NCI-H146 (cell line): ENCODE measurements around the gene COPS7A.
A peak's percentile ranks its signal among the peaks of the same experiment; 100 is the strongest.

Source experiments
- DNase-seq: peaks from one replicate; lab custom pipeline; 2025; lab: John Stamatoyannopoulos, UW

COPS7A gene

GRCh38 chr12:6751767-6752166, 27.9 kb downstream of the COPS7A start:
- DNase-seq = peak; percentile 57

DNA sequence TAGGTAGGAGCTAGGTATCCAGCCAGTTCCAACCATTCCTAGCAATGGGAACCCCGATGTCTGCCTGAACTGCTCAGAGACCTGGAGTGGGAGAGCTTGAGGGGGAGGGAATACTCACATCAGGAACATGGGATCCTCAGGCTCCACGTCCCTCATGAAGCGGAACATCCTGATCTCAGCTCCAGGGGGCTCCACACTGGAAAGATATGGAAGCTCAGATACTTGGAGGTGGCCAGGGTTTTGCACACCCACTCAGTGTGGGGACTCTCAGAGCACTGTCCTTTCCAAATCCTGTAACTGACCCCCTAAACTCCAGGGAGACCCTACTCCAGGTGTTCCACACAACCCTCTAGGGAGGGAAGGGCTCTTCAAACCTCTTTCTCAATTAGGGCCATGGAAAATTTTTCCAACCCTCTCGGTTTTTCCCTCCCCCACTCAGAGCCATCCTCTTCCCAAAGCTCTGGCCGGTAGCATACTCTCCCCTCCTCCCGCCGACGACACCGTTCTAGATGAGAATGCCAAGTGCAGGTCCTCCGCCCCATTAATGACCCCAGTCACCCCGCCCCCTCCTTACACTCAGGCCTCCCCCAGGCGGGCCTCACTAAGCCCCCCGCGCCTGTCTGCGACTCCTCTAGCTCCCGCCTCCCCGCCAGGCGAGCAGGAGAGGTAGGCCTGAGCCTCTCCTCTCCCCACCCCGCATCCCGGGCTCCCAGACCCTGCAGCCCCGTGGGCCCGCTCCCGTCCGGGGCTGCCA, 28.5 kb downstream of the COPS7A start:
- DNase-seq = peak; percentile 86

DNA sequence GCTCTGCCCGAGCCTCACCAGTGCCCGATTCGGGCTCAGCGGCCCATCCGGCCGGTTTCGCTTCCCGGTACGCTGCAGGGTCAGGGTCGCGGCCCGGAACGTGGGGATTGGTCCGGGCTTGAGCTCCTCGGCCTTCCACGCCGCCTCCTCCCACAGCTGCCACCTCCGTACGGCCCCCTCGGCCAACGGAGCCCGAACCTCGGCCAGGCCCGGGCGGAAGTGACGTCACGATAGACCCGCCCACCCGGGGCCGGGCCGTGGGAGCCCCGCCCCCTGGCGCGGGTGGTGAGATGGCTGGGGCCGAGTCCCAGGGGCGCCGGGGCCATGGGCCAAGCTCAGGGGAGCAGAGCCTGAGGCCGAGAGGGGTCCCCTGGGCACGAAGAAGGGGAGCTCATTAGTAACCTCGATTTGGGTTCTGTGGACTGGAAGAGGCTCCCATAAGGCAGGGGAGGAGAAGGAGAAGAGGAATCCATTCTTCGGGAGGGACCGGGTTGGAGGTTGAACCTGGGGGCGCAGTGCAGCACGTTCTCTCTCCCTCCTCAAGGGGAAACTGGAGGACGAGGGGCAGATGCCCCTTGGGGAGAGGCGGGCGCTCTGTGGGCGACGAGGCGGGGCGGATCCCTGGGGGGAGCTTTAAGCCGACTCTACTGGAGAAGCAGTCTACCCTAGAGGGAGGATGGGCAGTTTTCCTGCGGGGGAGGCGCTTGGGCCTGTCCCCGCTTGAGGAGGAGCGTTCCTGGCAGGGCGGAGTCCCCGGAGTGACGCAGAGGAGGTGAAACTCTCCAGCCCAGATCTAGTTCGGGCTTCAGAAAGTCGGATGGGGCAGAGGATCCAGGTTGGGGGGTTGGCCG, 29.3 kb downstream of the COPS7A start, which contains the start of gene MLF2:
TSS of gene MLF2 (minus strand) at position 221 of the 851 bp plus-strand sequence. CDS start 807 bp downstream, outside the sequence.
- peak; percentile 100 for DNase-seq

DNA sequence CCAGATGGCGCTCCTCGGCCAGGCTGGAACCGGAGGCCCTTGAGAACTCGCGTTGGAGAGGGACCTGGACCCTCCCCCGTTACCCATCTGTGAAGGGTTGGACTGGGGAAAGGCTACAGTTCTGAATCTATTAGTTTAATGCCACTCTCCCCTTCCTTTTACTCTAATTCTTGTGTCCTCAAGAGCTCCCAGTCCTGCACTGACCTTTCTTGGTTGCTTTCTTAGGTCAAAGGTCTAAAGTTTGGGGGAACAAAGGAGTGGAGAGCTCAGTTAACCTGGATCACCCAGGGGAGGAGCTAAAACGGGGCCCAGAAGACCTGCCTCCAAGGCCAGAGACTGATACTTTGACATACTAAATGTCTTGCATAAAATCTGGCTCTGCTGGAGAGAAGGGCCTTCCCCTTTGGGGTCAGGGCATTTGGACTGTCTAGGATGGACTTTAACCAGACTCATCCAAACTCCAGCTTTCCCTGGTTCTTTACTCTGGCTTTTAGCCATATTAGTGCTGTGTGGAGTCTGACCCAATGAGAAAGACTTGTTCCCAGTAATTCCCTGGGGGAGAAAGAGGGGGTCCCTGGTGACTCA, 30.0 kb downstream of the COPS7A start:
- no peak for DNase-seq

- DNase-seq = no peak
Measured at GRCh38 chr12:6754411-6754810, 30.6 kb downstream of the COPS7A start.

- no peak for DNase-seq
Measured at GRCh38 chr12:6757028-6757690, 33.3 kb downstream of the COPS7A start.

DNA sequence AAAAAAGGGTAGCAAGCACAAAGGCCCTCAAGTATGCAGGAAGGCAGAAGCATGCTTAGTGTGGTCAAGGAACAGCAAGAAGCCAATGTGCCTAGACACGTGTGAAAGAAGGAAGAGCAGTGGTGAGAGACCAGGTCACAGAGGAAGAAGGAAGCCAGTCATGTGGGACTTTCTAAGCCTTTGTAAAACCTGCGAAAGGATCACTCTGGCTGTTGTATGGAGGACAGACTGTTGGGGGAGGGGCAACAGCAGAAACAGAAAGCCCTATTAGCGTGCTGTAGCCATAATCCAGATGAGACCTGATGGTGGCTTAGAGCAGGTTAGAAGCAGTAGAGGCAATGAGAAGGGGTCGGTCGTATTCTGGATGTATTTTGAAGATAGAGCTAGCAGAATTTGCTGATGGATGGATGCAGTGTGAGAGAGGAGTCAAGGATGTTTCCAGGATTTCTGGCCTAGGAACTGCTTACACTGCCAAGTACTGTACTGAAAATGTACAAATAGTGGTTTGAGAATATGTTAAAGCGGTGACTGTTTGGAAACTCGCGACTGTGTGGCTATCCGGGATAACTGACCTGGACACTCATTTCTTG, 34.8 kb downstream of the COPS7A start:
- DNase-seq = no peak

DNA sequence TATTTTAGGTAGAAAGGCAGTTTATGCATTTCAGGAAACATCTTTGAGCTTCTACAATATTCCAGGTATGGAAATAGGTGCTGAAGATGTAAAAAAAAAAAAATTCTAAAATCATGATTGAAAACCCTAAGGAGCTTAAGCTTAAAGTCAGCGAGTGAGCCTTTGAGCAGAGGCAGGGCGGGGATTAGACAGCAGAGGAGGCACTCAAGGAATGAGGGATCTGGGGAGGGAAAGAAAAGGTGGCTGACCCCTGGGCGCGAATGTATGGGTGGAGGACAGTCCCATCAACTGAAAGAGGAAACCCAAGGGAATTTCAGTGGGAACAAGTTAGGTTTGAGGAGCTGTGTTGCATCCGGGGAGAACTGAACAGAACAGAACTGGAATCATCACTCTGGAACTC, 35.9 kb downstream of the COPS7A start:
- no peak for DNase-seq

GRCh38 chr12:6763380-6763779, 39.5 kb downstream of the COPS7A start:
- DNase-seq = peak; percentile 65

- peak; percentile 100 for DNase-seq
Measured at GRCh38 chr12:6764011-6764828, 40.4 kb downstream of the COPS7A start.

GRCh38 chr12:6765048-6765633, 41.3 kb downstream of the COPS7A start:
- peak; percentile 89 for DNase-seq

DNA sequence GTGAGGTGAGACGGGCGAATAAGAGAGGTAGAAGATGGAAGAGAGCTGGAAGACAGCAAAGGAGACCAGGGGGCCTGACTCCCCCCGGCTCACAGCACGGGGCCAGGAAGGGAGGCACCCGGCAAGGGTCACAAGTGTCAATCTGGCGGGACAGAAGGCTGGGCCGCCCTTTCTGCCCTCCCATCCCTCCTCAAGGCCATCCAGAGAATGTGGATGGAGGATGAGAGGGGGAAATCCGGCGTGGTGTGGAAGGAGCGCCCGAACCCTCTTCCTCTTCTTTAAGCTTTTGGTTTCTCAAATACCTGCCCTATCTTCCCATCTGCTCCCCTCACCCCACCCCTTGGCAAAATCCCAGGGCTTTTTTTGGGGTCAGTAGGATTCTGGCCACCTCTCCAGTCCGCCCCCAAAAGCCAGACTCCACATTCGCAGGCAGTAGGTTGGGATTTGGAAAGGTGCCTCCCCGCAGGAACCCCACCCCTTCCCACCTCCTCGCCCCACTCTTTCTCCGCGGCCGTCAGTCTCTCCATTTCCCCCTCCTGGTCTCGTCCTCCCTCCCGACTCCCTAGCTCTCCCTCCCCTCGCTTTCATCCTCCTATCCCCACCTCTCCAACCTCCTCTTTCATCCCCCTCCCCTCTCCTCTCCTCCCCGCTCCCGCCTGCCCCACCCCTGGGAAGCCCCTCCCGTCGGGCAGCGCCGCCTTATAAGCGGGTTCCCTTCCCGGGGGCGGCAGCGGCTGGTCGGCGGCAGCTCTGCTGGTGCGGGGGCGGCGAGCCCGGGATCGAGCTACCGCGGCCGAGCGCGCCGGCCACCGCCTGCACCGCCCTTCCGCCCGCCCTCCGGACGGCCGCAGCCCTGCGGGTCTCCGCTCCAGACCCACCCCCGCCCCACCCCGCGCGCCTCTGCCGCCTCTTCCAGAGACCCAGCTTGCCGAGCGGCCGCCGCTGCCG, 42.1 kb downstream of the COPS7A start, which contains the start of gene PTMS:
TSS of gene PTMS (plus strand) at position 730 of the 948 bp plus-strand sequence. CDS start 343 bp downstream, outside the sequence.
- DNase-seq = peak; percentile 100

- DNase-seq = peak; percentile 84
Measured at GRCh38 chr12:6766651-6767349, 43.0 kb downstream of the COPS7A start.

DNA sequence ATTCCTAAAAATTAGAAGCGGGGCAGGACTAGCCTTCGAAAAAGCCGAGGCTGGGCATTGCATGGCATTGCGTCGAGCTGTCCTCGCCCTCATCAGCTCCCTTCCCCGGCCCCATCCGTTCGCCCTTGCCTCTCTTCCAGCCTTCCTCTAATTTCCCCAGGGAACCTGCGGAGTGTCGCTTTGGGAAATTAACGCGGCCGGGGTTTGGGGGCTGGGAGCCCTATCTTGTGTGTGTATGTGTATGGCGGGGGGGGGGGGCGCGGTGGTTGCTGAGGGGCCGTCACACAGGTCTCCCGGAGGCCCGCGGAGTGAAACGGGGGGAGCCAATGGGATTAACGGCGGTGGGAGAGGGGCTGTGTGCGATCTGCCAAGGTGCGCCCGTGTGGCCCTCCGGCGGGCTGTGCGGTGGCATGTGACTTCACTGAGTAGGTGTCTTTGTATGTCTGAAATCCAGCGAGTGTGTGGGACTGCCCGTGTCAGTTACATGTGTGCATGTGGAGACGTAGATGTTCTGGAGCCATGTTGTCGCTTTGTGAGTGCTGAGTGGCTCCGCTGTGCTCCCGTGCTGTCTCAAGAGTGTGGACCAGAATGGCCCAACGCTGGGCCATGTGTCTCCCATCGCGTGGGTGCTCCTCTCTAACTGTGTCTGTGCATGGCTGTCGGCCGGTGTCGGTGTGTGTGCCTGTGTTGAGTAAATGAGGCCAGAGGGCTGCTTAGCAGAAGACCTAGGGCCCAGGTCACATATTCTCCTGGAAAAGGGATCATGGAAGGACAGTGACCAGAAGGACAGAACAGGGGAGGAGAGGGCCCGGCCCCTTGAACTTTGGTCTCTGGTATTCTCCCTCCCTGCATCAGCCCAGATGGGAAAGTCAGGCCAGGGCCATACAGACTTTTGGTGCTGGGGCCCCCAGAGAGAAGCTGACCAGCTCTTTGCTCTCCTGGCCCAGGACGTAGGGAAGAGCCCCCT, 43.8 kb downstream of the COPS7A start:
- peak; percentile 55 for DNase-seq

- DNase-seq = no peak
Measured at GRCh38 chr12:6768437-6768914, 44.6 kb downstream of the COPS7A start.

GRCh38 chr12:6768990-6769389, 45.1 kb downstream of the COPS7A start:
- DNase-seq = peak; percentile 51

GRCh38 chr12:6769666-6770065, 45.8 kb downstream of the COPS7A start:
- DNase-seq = no peak
